Activated T-cell treated with anti-CD3 and anti-CD28 coated beads, Interleukin-2, amount 50 U/mL, for 4 hours (primary cell): Measurements from ENCODE around the gene DPYSL3. TPM values are rescaled to one million over a fixed set of nuclear protein-coding genes. Genes with fewer than 3 reads are reported as not detected.

Source experiments
- ATAC-seq, 2 donors: fragments of 200-7000 bp; cut with Tn5 transposase; one replicate each; pipeline ENCODE4 v1.10.0; 2021
- DNase-seq: peaks from one replicate; pipeline ENCODE4 v3.0.0-alpha.2; 2020
- H3K27me3 Mint-ChIP-seq: one replicate; pipeline ENCODE4 v1.8.0; 2021; ENCODE audit warnings: low read depth, mixed read lengths
- H3K36me3 Mint-ChIP-seq: one replicate; pipeline ENCODE4 v1.8.0; 2022; ENCODE audit warnings: mixed read lengths; ENCODE audit not compliant: insufficient read depth
- H3K4me1 Mint-ChIP-seq: one replicate; pipeline ENCODE4 v1.8.0; 2021; ENCODE audit warnings: low read depth, mixed read lengths
- H3K4me3 Mint-ChIP-seq: one replicate; pipeline ENCODE4 v1.8.0; 2021; ENCODE audit warnings: mild to moderate bottlenecking, moderate library complexity, mixed read lengths
- H3K9me3 Mint-ChIP-seq: one replicate; pipeline ENCODE4 v1.8.0; 2021; ENCODE audit warnings: mixed read lengths
- total RNA-seq, 3 donors: library from RNA; stranded (reverse); gene quantifications; one replicate each; pipeline ENCODE4 v1.2.1, GENCODE V29; 2021

DPYSL3 gene
- total RNA-seq, 3 donors from 2014 or later = 0.21 to 0.40 (median 0.30) TPM

DNA sequence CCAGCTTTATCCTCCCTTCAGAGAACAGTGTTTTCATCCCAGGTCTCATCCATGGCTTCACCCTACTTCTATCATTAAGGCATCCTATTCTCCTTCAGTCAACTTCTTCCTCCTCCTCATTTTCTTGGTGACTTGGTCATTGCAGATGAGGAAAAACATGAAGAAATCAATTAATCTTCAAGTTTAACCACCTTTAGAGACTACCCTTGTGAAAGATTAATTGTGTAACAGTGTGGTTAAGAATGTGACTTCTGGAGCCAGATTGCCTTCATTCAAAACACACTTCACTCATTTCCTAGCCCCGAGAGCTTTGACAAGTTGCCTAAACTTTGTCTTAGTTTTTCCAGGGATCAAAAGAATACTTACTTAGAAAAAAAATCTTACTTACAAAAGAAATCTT lies 165.0 kb downstream of the DPYSL3 start:
- no peaks in the 10 kb centered on the region for H3K9me3 Mint-ChIP-seq
- H3K36me3 Mint-ChIP-seq = no peaks in the 10 kb centered on the region
- H3K27me3 Mint-ChIP-seq = no peaks in the 10 kb centered on the region
- no peak for DNase-seq
- no peak for ATAC-seq
- no peaks in the 10 kb centered on the region for H3K4me1 Mint-ChIP-seq
- no peak overlapping the region for H3K4me3 Mint-ChIP-seq

DNA sequence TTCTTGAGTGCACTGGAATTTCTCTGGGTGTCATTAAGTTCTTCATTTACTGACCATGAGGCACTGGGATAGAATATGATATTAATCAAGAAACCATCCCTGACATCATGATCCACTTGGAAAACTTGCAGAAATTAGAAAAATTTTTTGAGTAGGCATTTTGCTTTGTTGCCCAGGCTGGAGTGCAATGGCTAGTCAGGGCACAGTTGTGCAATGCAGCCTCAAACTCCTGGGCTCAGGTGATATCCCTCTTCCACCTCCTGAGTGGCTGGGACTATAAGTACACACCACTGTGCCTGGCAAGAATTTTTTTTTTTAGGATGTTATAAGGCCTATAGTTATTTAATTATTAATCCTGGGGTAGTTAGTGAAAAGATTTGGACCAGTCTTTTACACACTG lies 168.5 kb downstream of the DPYSL3 start:
- Mint-ChIP-seq H3K36me3 (no peaks in the 10 kb centered on the region), H3K4me1 (no peaks in the 10 kb centered on the region), H3K9me3 (peaks cover 11% of the 10 kb centered on the region), H3K4me3 (no peak overlapping the region), H3K27me3 (no peaks in the 10 kb centered on the region)
- no peak for ATAC-seq
- DNase-seq = no peak

DNA sequence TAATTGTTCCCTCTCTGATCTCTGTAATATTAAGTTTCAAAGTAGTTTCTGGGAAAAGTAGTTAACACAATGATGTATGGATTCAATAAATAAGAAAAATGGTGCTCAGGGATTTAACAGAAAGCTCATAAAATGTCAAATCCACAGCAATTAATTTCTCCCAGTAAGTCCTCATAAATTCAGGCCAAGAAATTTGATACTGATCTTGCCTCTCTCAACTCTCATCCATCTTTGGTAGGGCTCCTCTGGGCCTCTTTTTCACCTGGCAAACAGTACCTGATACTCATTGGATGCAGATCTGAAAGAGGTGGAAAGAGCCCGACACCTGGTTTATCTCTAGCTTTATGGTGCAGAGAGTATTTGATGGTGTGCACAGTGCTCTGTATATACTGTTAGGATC lies 168.9 kb downstream of the DPYSL3 start:
- DNase-seq (no peak), ATAC-seq (no peak)
- H3K4me3 Mint-ChIP-seq = no peak overlapping the region
- H3K4me1 Mint-ChIP-seq = no peaks in the 10 kb centered on the region
- peaks cover 11% of the 10 kb centered on the region for H3K9me3 Mint-ChIP-seq
- no peaks in the 10 kb centered on the region for H3K27me3 Mint-ChIP-seq
- H3K36me3 Mint-ChIP-seq = no peaks in the 10 kb centered on the region
